Esophagus mucosa (tissue), 1 donor: ENCODE measurements around the gene CCDC12. TPM values are rescaled to one million over a fixed set of nuclear protein-coding genes. Genes with fewer than 3 reads are reported as not detected.
A peak's percentile ranks its signal among the peaks of the same experiment; 100 is the strongest.

Experiments used
- ATAC-seq: fragments of 200-7000 bp; cut with Tn5 transposase; one replicate; pipeline ENCODE4 v1.9.1; 2020
- total RNA-seq: library from RNA; stranded (reverse); gene quantifications from one replicate; pipeline ENCODE4 v1.2.4, GENCODE V29; 2023
- donor health status: DM: yes; HTN: yes; CAD: no.

The CCDC12 gene
- total RNA-seq, 1 donor from 2014 or later = 50.2 TPM

DNA sequence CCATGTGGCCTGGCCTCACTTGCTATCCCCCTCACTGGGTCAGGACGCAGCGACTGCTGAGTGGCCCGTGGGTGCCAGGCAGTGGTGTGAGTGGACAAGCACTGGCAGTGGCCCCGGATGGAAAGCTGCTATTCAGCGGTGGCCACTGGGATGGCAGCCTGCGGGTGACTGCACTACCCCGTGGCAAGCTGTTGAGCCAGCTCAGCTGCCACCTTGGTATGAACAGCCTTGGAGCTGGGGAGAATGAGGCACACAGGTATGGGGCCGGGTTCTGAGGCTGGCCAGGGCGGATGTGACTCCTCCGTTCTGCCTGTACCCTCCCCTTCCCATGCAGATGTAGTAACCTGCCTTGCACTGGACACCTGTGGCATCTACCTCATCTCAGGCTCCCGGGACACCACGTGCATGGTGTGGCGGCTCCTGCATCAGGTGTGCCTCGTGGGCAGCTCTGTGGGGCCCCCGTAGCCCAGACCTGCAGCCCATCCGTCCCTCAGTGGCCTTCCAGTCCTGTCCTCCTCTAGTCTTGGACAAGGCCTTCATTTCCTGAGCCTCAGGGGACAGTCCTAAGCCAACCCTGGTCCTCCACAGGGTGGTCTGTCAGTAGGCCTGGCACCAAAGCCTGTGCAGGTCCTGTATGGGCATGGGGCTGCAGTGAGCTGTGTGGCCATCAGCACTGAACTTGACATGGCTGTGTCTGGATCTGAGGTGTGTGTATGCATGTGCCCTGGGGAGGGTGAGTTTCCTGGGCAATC lies 31.1 kb upstream of the CCDC12 start:
- no peak for ATAC-seq

DNA sequence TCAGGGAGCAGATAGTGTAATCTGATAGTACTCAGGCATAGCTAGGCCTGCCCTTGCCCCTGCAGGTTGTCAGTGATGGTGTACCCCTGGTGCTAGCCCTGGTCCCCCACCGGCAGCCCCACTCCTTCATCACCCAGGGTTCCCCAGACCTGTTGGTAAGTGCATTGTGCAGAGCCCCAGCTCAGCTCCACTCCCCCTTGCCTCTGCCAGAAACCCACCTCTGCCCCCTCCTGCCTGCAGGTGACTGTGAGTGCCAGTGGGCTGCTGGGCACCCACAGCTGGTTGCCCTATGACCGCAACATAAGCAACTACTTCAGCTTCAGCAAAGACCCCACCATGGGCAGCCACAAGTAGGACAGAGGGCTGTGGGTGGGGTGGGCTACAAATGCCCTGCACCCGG lies 30.5 kb upstream of the CCDC12 start:
- no peak for ATAC-seq

DNA sequence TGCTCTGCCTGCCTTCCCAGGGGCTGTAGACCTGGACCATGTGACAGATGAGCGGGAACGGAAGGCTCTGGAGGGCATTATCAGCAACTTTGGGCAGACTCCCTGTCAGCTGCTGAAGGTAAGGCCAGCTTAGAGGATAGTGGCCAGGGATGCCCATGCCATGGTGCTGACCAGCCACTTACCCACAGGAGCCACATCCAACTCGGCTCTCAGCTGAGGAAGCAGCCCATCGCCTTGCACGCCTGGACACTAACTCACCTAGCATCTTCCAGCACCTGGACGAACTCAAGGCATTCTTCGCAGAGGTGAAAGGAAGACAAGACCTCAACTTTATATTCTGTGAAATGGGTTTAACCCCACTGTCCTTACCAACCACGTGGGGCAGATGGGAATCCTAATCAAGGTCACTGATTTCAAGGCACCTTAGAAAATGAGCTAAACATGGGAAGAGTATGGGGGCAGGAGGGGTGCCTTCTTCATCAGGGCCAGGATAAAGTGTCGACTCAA lies 29.7 kb upstream of the CCDC12 start:
- ATAC-seq = no peak

DNA sequence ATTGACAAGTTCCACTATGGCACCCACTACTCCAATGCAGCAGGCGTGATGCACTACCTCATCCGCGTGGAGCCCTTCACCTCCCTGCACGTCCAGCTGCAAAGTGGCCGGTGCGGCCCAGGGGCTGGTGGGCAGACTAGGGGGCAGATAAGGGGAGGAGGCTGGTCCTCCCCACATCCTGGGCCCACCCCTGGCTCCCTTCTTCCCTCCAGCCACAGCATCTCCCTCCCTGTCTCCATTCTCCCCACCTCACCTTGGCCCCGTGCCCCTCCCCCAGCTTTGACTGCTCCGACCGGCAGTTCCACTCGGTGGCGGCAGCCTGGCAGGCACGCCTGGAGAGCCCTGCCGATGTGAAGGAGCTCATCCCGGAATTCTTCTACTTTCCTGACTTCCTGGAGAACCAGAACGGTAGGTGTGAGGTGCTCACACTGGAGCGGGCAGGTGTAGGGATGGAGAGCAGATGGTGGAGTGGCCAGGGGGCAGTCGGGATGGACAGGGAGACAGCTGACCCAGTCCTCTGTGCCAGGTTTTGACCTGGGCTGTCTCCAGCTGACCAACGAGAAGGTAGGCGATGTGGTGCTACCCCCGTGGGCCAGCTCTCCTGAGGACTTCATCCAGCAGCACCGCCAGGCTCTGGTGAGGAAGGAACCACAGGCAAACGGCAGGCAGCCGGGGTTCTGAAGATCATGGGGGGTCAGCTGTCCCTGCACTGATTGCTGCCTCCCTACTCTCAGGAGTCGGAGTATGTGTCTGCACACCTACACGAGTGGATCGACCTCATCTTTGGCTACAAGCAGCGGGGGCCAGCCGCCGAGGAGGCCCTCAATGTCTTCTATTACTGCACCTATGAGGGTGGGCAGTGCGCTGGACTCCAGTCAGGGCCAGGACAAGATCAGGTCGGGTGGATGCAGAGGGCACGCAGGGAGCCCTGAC lies 28.9 kb upstream of the CCDC12 start:
- no peak for ATAC-seq

DNA sequence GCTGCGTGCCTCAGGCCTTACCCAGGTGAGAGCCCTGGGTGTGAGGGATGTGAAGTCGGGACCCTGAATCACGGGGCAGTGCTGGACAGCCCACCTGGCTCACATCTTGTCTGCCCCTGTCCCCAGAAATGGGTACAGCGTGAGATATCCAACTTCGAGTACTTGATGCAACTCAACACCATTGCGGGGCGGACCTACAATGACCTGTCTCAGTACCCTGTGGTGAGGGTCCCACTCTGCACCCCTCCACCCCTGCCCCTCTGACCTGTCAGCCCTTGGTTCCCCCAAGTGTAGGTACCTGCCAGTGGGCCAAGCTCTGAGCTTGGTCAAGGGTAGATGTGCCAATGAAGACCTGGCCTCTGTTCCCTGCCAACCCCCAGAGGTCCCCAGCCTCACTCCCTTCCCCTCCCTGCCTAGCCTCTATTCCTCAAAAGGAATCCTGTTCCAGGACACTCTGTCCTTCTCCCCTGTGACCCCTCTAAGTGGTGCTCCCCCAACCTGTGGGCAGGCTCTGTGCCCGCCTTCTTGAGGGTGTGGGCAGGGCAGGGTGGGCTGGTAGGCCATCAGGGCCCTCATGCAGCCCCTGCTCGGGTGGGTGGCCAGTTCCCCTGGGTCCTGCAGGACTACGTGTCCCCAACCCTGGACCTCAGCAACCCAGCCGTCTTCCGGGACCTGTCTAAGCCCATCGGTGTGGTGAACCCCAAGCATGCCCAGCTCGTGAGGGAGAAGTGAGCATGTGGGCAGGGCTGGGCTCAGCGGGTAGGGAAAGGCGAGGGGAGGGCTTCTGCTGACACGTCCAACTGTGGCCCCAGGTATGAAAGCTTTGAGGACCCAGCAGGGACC lies 28.0 kb upstream of the CCDC12 start:
- ATAC-seq = no peak

DNA sequence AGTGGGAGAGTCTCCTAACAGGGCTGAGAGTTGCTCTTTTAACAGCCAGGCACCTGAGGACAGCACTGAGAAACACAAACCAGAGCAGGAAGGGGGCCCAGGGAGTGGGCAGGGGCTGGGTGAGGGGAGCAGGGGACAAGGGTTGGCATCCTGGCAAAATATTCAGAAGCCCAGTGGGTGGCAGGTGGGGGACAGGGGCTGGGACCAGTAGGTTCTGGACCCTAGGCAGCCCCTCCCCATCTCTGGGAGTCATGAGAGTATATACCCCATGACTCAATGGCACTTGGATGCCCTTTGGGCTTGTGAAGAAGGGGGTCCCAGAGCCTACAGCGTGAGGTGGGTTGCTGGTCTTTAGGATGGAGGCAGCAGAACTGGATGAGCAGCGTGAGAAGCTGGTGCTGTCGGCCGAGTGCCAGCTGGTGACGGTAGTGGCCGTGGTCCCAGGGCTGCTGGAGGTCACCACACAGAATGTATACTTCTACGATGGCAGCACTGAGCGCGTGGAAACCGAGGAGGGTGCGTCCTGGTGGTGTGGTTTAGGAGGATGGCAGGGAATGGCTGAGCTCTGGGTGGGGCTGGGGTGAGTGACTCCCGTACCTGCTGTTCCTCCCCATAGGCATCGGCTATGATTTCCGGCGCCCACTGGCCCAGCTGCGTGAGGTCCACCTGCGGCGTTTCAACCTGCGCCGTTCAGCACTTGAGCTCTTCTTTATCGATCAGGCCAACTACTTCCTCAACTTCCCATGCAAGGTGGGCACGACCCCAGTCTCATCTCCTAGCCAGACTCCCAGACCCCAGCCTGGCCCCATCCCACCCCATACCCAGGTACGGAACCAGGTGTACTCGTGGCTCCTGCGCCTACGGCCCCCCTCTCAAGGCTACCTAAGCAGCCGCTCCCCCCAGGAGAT lies 27.2 kb upstream of the CCDC12 start:
- no peak for ATAC-seq

DNA sequence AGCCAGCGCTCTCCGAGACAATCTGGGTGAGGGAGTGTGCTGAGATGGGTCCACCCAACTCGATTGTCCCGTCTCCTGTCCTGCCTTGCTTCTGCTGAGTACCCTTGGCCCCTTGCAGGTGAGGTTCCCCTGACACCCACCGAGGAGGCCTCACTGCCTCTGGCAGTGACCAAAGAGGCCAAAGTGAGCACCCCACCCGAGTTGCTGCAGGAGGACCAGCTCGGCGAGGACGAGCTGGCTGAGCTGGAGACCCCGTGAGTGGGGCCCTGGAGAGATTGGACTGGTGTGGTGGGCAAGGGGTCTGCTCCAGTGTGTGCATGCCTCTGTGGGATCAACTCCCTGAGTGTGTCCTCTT lies 26.5 kb upstream of the CCDC12 start:
- no peak for ATAC-seq

DNA sequence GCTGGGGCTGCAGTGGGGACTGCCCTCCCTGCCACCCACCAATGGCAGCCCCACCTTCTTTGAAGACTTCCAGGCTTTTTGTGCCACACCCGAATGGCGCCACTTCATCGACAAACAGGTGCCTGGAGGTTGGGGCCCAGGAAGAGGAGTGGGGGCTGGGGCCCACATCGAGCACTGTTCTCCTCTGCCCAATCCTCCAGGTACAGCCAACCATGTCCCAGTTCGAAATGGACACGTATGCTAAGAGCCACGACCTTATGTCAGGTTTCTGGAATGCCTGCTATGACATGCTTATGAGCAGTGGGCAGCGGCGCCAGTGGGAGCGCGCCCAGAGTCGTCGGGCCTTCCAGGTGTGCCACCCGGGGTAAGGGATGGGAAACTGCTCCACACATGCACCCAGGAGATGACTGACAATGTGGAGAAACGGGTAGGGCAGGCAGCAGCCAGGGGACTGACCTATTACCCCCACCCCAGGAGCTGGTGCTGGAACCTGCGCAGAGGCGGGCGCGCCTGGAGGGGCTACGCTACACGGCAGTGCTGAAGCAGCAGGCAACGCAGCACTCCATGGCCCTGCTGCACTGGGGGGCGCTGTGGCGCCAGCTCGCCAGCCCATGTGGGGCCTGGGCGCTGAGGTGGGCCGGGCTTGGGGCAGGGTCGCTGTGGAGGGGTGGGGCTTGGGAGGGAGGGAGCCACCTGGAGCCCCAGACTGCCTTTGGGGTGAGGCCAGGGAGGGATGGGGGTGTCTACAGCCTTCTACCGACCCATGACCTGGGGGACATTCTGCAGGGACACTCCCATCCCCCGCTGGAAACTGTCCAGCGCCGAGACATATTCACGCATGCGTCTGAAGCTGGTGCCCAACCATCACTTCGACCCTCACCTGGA lies 25.9 kb upstream of the CCDC12 start:
- ATAC-seq = no peak

DNA sequence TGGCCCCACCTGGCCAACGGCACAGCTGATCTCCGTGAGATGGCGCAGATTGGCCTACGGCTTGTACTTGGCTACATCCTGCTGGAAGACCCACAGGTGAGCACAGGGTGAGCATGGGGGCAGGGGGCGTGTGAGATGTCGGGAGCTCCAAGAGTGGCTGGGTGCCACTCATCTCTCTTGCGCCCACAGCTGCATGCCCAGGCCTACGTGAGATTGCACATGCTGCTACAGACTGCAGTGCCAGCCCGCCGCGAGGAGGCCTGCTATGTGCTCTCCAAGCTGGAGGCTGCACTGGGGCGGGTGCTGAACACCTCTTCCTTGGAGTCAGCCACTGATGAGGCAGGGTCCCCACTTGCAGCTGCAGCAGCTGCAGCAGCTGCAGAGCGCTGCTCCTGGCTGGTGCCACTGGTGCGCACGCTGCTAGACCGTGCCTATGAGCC lies 25.2 kb upstream of the CCDC12 start:
- ATAC-seq = no peak

DNA sequence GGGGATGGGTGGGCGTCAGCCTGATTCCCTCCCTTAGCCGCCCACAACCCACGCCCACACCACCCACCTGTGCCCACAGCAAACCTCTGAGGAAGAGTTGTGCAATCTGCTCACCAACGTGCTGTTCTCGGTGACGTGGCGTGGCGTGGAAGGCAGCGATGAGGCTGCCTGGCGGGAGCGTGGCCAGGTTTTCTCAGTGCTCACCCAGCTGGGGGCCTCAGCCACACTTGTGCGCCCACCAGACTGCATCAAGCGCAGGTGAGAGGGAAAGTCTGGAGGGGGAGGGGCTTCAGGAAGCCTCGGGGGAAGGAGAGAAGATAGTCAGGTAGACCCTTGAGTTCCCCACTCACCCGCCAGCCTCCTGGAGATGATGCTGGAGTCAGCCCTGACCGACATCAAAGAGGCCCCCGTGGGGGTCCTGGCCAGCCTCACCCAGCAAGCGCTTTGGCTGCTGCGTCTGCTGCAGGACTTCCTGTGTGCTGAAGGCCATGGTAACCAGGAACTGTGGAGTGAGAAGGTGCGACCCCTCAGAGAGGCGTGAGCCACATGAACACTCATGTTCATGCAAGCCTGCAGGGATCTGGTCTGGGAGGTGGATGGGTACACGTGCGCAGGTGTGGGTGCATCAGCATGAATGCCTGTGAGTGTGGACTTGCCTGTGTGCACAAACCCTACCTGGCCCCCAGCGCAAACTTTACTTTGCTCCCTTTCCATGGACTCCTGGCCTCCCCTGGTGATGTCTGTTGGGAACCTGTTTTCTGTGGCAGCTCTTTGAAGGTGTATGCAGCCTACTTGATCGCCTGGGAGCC lies 24.6 kb upstream of the CCDC12 start:
- ATAC-seq = no peak

DNA sequence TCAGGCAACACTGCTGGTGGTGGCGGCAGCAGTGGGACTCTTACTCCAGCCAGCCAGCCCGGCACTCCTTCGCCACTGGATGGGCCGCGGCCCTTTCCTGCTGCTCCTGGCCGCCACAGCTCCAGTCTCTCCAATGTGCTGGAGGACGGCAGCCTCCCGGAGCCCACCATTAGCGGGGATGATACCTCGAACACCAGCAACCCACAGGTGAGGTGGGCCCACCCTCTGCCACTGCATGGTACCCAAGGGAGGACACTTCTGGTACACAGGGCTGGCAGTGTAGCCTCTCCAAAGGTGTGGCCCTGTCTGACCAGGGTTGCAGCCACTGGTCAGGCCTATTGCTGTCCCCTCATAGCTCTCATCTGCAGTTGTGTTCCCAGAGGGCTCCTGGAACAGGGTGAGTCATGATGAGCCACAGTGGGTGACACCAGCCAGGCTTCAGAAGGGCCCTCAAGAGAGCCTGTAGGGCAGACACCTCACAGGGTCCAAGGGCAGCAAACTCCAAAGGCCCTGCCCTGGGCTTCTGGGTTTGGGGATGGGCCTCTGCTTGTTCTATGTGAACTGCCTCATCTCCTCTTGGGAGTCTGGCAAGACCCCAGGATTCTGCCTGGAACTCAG lies 23.8 kb upstream of the CCDC12 start:
- ATAC-seq = no peak

DNA sequence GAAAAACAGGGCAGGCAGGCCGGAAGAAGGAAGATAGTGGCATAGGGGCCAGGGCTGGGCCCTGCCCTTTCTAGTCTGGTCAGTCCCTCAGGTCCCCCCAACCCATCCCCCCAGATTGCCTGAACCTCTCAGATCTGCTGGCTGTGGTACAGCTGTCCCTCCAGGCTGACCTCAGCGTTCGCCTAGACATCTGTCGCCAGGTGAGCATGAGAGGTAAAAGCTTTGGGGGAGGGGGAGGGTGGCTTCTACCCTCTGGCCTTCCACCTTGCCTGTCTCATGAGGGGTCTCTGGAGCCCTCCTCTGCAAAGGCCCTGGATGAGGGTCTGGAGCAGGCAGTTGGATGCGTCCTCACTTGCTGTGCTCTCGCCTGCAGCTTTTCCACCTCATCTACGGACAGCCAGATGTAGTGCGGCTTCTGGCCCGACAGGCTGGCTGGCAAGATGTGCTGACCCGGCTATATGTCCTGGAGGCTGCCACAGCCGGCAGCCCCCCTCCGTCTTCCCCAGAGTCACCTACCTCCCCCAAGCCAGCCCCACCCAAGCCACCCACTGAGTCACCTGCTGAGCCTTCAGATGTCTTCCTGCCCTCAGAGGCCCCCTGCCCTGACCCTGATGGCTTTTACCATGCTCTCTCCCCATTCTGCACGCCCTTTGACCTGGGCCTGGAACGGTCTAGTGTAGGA lies 23.1 kb upstream of the CCDC12 start:
- no peak for ATAC-seq

DNA sequence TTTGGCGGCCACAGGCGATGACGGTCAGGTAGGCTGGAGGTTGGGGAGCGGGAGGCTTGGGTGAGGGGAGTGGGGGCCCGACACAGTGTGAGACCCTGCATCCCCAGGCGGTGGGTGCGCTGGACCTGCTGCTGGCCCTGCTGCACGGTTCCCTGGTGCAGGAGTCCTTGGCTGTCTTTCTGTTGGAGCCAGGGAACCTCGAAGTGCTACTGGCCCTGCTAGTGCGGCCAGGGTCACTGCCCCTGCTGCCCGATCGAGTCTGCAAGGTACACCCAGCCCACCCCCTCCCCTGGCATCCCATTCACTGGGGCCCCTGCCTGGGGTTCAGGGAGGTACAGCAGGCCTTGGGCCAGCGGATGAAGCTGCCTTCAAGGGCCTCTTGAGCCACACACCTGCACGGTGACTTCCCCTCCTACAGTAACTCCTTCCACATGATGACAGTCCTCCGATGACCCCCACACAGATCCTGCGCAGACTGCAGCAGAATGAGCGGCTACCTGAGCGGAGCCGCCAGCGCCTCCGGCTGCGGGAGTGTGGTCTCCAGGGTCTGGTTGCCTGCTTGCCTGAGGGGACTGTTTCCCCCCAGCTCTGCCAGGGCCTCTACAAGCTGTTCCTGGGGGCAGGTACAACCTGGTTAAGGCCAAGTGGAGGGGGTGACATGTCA lies 22.4 kb upstream of the CCDC12 start:
- no peak for ATAC-seq

DNA sequence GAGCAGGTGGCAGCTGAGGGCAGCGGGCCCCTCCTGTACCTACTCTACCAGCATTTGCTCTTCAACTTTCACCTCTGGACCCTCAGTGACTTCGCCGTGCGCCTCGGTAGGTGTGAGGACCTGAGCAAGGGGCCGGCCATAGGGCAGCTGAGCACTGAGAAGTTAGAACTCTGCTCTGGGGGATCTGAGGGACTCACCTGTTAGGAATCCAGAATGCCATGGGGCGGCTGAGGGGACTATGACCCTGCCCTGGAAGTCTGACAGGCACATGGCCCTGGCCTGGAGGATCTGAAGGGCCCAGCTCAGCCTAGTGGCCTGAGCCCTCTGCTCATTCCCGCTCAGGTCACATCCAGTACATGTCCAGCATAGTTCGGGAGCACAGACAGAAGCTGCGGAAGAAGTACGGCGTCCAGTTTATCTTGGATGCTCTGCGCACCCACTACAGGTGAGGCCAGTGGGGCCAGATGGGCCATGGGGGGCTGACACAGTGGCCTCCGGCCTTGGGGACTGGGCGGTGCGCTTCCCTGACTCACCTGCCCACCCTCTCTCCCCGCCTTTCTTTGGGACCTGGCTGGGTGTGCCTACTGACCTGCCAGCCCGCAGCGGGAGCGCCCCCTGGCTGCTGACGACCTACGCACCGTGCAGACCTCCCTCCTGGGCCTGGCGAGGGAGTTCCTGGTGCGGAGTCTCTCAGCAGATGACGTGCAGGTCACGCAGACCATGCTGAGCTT lies 21.7 kb upstream of the CCDC12 start:
- ATAC-seq = peak; percentile 62

DNA sequence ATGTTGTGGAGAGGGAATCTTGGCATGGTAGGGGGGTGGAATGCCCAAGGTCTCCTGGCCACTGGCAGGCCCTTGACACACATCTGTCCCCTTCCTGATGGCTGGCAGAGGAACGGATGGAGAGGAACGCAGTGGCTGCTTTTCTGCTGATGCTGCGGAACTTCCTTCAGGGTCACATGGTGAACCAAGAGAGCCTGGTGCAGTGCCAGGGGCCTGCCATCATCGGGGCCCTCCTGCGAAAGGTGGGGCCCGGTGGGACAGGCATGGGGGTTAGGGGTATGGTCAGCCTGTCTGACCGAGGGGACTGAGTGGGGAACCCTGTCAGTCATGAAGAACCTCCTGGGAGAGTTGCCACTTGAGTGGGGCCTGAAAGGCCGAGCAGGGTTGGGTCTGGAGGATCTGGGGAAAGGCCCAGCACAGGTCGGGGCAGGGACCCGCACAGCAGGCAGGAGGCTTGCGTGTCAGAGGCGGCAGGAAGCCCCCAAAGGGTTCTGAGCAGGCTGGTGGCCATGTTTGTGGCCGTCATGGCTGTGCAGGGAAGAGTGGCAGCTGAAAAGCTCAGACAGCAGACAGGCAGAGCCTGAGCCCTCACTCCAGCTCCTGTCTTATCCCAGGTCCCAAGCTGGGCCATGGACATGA lies 21.0 kb upstream of the CCDC12 start:
- no peak for ATAC-seq

DNA sequence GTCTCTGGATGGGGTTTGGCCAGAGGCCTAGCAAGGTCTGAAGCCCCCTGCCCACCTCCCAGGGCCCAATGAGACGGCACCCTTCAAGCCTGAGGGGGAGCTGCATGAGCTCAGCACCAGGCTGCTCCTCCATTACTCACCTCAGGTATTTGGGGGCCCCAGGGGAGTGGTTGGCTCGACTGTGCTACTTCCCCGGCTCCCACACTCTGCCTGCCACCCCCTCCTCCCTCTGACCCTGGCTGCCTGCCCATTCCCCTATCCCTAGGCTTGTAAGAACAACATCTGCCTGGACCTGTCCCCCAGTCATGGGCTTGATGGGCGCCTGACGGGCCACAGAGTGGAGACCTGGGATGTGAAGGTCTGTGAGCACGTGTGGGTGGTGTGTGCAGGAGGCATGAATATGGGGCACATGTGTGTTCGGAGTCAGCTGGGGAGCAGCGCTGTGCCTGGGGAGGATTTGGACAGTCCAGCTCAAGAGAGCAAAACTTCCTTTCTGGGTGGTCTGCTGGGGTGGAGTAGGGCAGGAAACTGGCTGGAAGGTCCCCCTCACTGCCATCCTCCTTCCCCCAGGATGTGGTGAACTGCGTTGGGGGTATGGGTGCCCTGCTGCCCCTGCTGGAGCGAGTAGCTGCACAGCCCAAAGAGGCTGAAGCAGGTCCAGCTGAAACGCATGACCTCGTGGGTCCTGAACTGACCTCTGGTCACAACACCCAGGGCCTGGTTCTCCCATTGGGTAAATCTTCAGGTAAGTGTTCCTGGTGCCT lies 20.3 kb upstream of the CCDC12 start:
- no peak for ATAC-seq
